HG02588 (cell line): ENCODE results near the gene BMP4.
"Not testable (repeated sequence)": the region's sequence is repeated elsewhere in the genome, so short reads cannot be mapped to it uniquely, and the experiment has no call there.

ENCODE experiments used
- ATAC-seq: cut with Tn5 transposase; IDR thresholded peaks from one replicate; pipeline ENCODE4 v1.9.1; 2021; ENCODE audit warnings: mild to moderate bottlenecking, moderate library complexity; ENCODE audit not compliant: unreplicated experiment

The BMP4 gene

GRCh38 chr14:53956427-53957201 lies at the start of gene BMP4:
Gene BMP4 (minus strand): TSS chr14:53956825. CDS start chr14:53952222, 4,603 bp downstream.
- no peak for ATAC-seq

- no peak for ATAC-seq
Observed at GRCh38 chr14:54003064-54003463, 46.4 kb upstream of the BMP4 start.

GRCh38 chr14:54002653-54003052 lies 46.0 kb upstream of the BMP4 start:
- no peak for ATAC-seq

GRCh38 chr14:54001189-54001878 lies 44.7 kb upstream of the BMP4 start:
- no peak for ATAC-seq

- no peak for ATAC-seq
Observed at GRCh38 chr14:54000341-54000811, 43.8 kb upstream of the BMP4 start.

GRCh38 chr14:53999061-53999488 lies 42.5 kb upstream of the BMP4 start:
- no peak for ATAC-seq

GRCh38 chr14:53996041-53996440 lies 39.4 kb upstream of the BMP4 start:
- no peak for ATAC-seq

GRCh38 chr14:53993920-53994607 lies 37.4 kb upstream of the BMP4 start:
- ATAC-seq = no peak

- ATAC-seq = no peak
Observed at GRCh38 chr14:53990978-53991377, 34.4 kb upstream of the BMP4 start.

GRCh38 chr14:53986718-53987117 lies 30.1 kb upstream of the BMP4 start:
- ATAC-seq = not testable (repeated sequence)

- not testable (repeated sequence) for ATAC-seq
Observed at GRCh38 chr14:53984958-53985357, 28.3 kb upstream of the BMP4 start.

GRCh38 chr14:53983112-53983511 lies 26.5 kb upstream of the BMP4 start:
- ATAC-seq = no peak

- ATAC-seq = no peak
Observed at GRCh38 chr14:53982546-53982945, 25.9 kb upstream of the BMP4 start.

GRCh38 chr14:53979747-53980642 lies 23.4 kb upstream of the BMP4 start:
- no peak for ATAC-seq

GRCh38 chr14:53979113-53979681 lies 22.6 kb upstream of the BMP4 start:
- ATAC-seq = no peak

GRCh38 chr14:53978194-53978593 lies 21.6 kb upstream of the BMP4 start:
- ATAC-seq = no peak

- ATAC-seq = no peak
Observed at GRCh38 chr14:53975444-53975843, 18.8 kb upstream of the BMP4 start.

GRCh38 chr14:53971521-53971920 lies 14.9 kb upstream of the BMP4 start:
- ATAC-seq = no peak

GRCh38 chr14:53969326-53969725 lies 12.7 kb upstream of the BMP4 start:
- ATAC-seq = no peak

- no peak for ATAC-seq
Observed at GRCh38 chr14:53968726-53969125, 12.1 kb upstream of the BMP4 start.
